Ovary (tissue), 3 donors: ENCODE data around the gene NR4A1.

Experiments used
- POLR2A ChIP-seq: fragments of 450-650 bp; IDR thresholded peaks from one replicate; pipeline ENCODE4 v1.6.1; 2017; ENCODE audit warnings: antibody characterized with exemption, mild to moderate bottlenecking, moderate library complexity
- TF ChIP-seq, protein P1 (sequence below), 3 donors: fragments of 450-650 bp in 2 of 3; fragments of 200-600 bp in 1 of 3; IDR thresholded peaks; one replicate each; pipeline versions ENCODE4 v1.5.1 to v1.8.0; 2016 to 2022; ENCODE audit warnings: antibody characterized with exemption in 3 of 3, mild to moderate bottlenecking in 1 of 3
- donor health status: DM: no; HTN: no; CAD: no.

DNA sequence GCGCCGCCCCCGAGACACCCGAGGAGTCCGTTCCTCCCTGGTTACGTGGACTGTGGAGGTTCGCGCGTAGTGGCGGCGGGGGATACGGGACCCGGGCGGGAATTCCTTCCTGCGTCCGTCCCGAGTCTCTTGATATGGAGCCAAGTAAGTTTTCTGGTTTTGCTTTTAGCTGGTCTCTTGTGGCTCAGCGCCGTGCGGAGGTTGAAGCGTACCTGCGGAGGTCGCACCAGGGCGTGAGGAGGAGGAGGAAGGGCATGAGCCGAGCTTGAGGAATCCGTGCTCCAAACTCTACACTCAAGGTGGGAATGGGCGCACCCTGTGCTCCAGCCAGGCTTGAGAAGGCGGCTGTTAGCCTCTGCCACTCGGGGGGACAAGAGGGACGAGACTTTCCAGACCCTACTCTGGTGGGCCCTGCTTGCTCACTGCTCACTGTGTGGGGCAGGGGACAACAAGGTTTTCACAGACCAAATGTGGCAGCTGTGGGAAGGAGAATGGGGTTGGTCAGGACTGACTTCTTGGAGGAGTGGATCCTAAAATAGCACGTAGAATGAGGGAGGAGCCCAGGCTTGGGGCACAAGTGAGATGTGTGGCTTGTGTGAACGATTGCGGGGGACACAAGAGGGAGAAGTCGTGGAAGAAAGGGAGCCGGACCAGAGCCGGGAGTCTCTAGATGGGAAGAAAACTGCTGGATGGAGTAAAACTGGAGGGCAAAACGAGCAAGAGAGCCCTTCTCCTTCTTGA is 19.1 kb downstream of the NR4A1 start:
- TF ChIP-seq, protein P1, sequence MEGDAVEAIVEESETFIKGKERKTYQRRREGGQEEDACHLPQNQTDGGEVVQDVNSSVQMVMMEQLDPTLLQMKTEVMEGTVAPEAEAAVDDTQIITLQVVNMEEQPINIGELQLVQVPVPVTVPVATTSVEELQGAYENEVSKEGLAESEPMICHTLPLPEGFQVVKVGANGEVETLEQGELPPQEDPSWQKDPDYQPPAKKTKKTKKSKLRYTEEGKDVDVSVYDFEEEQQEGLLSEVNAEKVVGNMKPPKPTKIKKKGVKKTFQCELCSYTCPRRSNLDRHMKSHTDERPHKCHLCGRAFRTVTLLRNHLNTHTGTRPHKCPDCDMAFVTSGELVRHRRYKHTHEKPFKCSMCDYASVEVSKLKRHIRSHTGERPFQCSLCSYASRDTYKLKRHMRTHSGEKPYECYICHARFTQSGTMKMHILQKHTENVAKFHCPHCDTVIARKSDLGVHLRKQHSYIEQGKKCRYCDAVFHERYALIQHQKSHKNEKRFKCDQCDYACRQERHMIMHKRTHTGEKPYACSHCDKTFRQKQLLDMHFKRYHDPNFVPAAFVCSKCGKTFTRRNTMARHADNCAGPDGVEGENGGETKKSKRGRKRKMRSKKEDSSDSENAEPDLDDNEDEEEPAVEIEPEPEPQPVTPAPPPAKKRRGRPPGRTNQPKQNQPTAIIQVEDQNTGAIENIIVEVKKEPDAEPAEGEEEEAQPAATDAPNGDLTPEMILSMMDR (IDR thresholded peaks at IDR 0.05), result no peak
- TF ChIP-seq POLR2A, result no peak
